GM12874 (cell line): Measurements from ENCODE around the gene RFX4.

Experiments
- TF ChIP-seq, protein P1 (sequence below): IDR thresholded peaks from 2 replicates; pipeline ENCODE4 v1.5.1; 2011; ENCODE audit warnings: low read depth, mild to moderate bottlenecking, control low read depth, low read length, moderate library complexity; ENCODE audit not compliant: insufficient read depth

The RFX4 gene

GRCh38 chr12:106764738-106765137, 181.9 kb downstream of the RFX4 start:
- TF ChIP-seq, protein P1, sequence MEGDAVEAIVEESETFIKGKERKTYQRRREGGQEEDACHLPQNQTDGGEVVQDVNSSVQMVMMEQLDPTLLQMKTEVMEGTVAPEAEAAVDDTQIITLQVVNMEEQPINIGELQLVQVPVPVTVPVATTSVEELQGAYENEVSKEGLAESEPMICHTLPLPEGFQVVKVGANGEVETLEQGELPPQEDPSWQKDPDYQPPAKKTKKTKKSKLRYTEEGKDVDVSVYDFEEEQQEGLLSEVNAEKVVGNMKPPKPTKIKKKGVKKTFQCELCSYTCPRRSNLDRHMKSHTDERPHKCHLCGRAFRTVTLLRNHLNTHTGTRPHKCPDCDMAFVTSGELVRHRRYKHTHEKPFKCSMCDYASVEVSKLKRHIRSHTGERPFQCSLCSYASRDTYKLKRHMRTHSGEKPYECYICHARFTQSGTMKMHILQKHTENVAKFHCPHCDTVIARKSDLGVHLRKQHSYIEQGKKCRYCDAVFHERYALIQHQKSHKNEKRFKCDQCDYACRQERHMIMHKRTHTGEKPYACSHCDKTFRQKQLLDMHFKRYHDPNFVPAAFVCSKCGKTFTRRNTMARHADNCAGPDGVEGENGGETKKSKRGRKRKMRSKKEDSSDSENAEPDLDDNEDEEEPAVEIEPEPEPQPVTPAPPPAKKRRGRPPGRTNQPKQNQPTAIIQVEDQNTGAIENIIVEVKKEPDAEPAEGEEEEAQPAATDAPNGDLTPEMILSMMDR, result no peak

DNA sequence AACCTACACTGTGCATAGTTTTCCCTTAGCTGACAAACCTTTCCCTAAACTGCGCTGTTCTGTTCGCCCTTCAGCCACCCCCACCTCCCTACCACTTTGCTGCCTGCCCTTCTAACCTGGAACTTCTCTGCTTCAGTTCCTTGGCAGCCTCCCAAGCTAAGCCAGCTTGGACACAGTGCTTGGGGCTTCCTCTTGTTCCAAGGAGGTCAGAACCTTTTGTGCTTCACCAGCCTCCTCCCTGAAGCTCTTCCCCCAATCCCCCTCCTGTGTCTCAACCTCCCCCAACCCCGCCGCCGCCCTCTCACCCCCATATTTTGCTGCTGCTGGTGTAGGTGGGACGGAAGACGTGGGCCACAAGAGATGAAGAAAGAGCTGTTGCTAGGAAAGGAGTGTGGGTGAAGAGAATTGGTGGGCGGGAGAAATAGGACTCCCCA, 183.6 kb downstream of the RFX4 start:
- TF ChIP-seq, protein P1, result no peak

- TF ChIP-seq, protein P1, result no peak
Observed at GRCh38 chr12:106767206-106767605, 184.4 kb downstream of the RFX4 start.

GRCh38 chr12:106767954-106768822, 185.4 kb downstream of the RFX4 start:
- TF ChIP-seq, protein P1, result no peak

DNA sequence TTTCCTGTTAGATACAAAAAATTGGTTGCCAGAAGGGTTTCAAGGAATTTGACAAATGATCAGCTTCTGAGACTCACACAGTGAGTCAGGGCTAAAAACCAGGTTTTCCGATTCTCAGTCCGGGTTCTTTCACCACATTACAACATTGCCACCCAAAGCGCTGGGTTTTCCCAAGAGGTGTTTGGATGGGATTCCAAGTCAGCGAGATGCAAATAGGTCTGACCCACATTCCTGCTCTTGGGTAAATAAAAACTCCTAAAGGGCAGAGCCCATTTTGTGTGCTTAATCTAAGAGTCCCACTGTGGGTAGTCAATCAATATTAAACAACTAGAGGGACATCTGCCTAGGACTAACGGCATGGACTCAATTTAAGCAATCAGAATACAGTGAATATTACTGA, 186.3 kb downstream of the RFX4 start:
- TF ChIP-seq, protein P1, result no peak

GRCh38 chr12:106769546-106769945, 186.7 kb downstream of the RFX4 start:
- TF ChIP-seq, protein P1, result no peak

- TF ChIP-seq, protein P1, result no peak
Observed at GRCh38 chr12:106771425-106771824, 188.6 kb downstream of the RFX4 start.
